ENCODE data around the gene SRGAP3.
A peak's percentile ranks its signal among the peaks of the same experiment; 100 is the strongest.

The SRGAP3 gene

DNA sequence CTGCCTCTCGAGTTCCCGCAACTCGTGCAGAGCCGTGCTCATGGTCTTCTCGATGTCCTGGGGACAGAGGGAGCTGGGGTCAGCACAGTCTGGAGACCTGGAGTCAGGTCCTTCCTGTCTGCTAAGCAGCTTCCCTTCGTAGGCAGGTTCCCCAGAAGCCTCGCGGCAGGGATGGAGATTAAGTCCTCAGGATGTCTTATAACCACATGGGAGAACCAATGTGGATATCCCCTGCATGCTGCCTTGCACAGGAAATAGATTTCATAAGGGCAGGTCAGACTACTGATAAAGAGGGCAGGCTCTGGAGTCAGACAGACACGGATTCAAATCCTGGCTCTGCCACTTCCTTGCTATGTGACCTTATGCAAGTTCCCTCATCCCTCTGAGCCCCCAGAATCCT is 263.6 kb downstream of the SRGAP3 start:
- no peak for DNase-seq (ENCODE audit: low read depth)

DNA sequence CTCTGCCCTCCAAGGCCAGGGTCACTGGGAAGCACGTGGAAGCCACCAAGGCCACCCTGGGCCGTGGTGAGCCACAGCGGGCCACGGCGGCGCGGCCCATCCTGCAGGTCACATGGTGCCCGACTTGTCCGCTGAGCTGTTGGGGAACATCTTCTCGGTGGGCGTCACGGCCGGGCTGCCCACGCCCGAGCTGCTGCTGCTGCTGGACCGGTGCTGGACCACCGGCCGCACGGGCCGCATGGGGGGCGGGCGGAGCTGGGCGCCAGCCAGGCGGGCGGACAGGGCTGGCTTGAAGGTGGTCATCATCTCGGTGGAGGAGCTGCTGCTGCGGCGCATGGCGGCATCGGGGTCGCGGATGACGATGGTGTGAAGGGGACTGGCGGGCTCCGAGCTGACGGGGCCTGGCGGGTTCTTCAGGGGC is 264.0 kb downstream of the SRGAP3 start:
- no peak for DNase-seq (ENCODE audit: low read depth)

DNA sequence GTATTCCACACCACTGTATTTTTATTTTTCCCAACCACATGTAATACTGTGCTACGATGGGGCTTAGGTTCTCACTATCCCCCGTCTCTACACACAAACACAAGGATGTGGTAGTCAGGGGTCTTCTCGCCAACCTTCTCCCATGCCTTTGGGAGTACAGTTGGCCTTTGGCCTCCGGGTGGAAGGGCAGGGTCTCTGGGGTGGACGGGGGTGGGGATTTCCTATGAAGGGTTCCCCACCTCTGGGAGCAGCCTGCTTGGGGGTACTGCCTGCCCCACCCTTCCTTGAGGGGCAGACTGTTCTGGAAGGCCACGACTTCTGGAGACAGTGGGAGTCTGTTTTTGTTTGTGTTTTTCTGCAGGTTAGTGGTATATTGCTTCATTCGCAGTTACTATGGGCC is 264.9 kb downstream of the SRGAP3 start:
- no peak for DNase-seq (ENCODE audit: low read depth)

DNA sequence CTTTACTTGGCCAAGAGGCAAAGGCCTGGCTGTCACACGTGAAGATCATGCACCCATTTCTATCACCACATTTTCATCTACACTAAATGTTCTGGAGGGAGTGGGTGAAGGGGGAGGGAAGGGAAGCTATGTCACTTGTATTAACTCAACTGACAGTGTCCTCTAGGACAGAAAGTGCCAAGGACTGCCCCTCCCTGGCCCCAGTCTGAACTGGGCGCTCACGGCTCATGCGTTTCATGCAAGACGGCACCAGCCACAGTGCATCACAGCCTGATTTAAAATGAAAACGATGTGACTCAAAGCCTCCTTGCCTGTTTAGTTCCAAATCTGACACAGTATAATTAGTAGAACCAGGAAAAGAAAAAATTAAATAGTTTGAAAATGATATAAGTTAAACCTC is 265.4 kb downstream of the SRGAP3 start:
- no peak for DNase-seq (ENCODE audit: low read depth)

- no peak for DNase-seq (ENCODE audit: low read depth)
These were observed 265.9 kb downstream of the SRGAP3 start for GRCh38 chr3:8983591-8983990.

DNA sequence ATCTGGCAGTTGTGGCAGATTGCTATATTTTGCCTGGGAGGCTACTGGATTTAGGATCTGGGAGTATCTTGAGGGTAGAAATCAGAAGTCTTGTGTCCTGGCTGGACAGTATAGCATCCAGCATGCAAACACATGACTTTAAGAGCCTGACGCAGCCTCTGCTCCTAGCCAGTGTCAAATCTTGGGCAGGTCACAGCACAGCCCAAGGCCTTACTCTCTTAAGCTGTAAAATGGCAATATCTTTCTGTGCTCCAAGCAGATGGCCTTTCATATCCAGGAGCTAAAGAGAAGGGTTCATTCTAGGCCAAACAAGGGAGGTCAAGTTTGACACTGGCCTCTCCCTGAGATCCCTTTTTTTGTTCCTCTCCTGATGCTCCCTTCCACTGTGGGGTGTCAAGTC is 266.4 kb downstream of the SRGAP3 start:
- no peak for DNase-seq (ENCODE audit: low read depth)

DNA sequence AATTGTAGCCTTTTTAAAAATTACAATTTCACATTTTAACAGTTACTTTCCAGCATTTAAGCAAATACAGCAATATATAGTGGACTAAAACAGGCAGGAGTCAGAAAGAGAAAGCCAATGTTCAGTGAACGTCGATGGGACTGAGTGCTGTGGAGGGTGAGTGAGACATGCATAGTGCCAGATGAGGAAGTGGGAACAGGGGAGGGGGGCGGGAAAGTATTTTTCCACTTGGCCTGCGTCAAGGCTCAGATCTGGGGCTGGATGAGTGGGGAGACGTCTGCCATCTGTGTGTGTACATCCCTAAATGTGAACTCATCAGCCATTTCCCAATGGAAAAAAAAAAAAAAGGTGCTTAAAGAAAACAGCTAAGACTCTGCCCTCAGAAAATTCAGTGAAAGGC is 266.9 kb downstream of the SRGAP3 start:
- no peak for DNase-seq (ENCODE audit: low read depth)

GRCh38 chr3:8981700-8982099 is 267.7 kb downstream of the SRGAP3 start:
- DNase-seq (ENCODE audit: low read depth) = no peak

DNA sequence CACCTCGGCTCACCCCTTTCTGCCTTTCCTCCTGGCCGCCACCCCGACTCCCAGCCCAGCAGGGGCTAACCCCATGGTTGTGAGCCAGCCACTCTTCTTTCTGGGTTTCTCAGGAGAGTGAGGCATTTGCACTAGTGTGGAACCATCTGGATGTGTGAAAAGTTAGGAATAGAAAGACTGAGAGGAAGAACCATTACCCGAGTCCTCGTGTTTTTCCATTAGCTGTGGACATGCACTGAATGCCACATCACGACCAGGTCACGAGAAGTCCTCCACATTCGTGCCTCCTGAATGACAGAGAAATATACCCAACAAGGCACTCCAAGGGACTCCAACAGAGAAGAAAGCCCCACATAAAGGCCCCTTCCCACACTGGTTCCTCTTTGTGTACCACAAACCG is 268.1 kb downstream of the SRGAP3 start:
- DNase-seq (ENCODE audit: low read depth) = no peak

- DNase-seq (ENCODE audit: low read depth) = no peak
These were observed 268.6 kb downstream of the SRGAP3 start for GRCh38 chr3:8980756-8981257.

DNA sequence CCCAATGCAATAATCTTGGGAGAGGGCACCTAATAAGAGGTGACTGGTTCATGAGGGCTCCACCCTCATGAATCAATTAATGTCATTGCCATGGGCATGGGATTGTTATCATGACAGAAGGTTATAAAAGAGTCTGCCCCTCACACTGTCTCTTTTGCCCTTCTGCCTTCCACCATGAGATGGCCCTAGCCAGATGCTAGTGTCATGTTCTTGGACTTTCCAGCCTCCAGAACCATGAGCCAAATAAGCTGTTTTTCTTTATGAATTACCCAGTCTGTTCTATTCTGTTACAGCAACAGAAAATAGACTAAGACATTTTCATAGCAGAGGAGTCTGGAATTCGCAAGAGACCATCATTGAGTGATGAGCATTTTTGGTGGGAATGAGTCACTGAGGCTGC is 270.2 kb downstream of the SRGAP3 start:
- no peak for DNase-seq (ENCODE audit: low read depth)

DNA sequence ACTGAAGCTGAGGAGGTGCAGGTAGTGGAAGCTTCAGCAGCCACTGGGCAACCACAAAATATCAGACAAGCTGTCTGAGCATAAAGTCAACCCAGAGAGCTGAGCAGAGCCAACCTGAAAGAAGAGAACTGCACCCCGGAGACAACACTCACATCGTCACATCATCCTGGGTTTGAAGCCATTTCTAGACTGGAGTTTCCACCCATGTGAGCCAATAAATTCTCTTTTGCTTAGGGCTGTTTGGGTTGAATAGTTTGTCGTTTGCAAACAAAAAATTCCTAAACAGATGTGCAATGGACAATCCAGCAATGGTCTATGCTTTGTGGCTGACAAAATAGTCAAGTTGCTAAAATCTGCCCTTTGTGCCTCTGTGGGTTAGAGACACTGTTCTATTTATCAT is 270.9 kb downstream of the SRGAP3 start:
- no peak for DNase-seq (ENCODE audit: low read depth)

- DNase-seq (ENCODE audit: low read depth) = no peak
These were observed 272.8 kb downstream of the SRGAP3 start for GRCh38 chr3:8976540-8977182.

DNA sequence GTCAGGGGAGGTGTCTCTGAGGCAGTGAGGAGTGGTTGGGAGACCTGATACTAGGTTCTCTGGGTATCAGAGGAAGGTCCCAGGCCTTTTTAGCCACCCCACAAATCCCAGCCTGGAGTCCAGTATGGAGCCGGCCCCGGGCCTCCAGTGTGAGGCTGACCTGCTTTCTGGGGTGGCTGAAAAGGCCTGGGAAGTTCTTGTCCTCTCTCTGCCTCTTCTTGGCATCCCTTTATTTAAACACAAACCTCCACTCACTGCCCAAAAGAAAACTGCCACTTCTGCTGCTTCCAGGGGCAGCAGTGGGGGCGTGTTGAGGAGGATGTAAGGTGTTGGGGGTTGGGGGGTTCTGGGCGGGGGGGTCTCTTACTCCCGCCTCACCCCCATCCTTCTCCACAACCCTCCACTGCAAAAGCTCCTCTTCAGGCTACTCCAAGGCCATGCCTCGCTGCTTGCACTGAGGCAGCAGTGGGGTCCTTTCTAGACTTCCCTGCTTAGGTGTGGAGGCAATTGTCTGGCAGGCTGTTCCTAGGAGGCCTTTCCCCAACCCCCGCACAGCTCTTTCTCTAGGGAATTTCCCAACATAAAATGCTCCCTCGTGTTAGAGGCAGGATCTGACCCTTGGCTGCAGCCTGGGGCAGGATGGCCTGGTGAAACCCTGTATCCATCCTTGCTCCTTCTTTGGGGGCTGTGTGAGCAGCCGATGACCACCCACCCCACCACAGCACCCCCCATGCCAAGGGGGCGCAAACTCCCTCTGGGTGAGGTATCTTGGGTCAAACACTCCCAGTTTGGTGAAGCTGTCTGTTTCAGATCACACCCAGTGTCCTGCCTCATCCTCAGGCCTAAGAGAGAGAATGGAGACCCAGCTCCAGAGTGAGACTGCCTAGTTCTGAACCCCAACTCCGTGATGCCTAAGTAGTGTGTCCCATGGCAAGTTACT is 274.1 kb downstream of the SRGAP3 start:
- no peak for DNase-seq (ENCODE audit: low read depth)

DNA sequence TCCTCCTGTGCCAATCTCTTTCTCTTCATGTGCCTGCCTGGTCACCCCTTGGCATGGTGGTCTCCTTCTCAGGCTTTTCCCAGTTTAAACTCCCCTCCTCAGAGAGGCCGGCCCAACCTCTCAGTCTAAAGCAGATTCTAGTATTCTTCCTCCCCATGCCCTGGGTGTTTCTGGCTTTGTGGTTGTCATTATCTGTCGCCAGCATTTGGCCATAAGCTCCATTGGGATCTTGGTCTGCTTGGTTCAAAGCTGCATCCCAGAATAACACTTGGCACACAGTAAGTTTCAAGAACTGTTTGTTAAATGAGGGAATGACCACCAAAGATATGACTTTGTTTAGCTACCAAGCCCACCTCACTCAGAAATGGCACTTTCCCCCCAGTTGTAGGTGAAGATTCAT is 275.0 kb downstream of the SRGAP3 start:
- DNase-seq (ENCODE audit: low read depth) = no peak

GRCh38 chr3:8972639-8973038 is 276.8 kb downstream of the SRGAP3 start:
- no peak for DNase-seq (ENCODE audit: low read depth)

GRCh38 chr3:8970971-8971589 is 278.4 kb downstream of the SRGAP3 start:
- peak; percentile 33 for DNase-seq (ENCODE audit: low read depth)

GRCh38 chr3:8969241-8969640 is 280.2 kb downstream of the SRGAP3 start:
- no peak for DNase-seq (ENCODE audit: low read depth)

- DNase-seq (ENCODE audit: low read depth) = no peak
These were observed 281.0 kb downstream of the SRGAP3 start for GRCh38 chr3:8968375-8968882.

DNA sequence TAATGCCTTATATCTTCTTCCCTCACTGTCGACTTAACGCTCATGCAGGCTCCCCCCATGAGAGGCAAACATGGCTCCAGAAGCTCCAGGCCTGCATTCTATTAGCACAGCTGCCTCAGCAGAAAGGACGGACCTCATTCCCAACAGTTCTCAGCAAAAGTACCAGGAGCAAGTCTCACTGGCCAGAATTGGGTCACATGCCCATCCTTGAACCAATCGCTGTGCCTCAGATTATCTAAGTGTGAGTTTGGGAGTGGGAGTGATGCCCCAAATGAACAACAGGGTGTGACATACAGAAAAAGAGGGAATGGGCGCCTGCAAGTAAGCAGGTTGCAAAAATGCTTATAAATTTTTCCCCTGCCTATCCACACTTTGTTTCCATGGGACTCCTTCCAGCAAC is 281.9 kb downstream of the SRGAP3 start:
- no peak for DNase-seq (ENCODE audit: low read depth)

- no peak for DNase-seq (ENCODE audit: low read depth)
These were observed 282.6 kb downstream of the SRGAP3 start for GRCh38 chr3:8966820-8967348.

- DNase-seq (ENCODE audit: low read depth) = no peak
These were observed 283.2 kb downstream of the SRGAP3 start for GRCh38 chr3:8966150-8966819.

Measured in stromal cell of bone marrow (primary cell).